GM12892 (cell line): Measurements from ENCODE around the gene KCNIP2.

Source experiments
- DNase-seq: peaks from one replicate; pipeline ENCODE4 v3.0.0; 2011; ENCODE audit not compliant: insufficient read length
- FAIRE-seq: peaks from 2 replicates; lab custom pipeline; 2011; peaks lifted over from hg19 to GRCh38; lab: Jason Lieb, UNC
- POLR2A ChIP-seq: IDR thresholded peaks from 2 replicates; pipeline ENCODE4 v1.6.1; 2011; ENCODE audit warnings: low read depth, low read length, control low read depth
- POLR2AphosphoS5 ChIP-seq: IDR thresholded peaks from 2 replicates; pipeline ENCODE4 v1.6.1; 2011; ENCODE audit warnings: low read depth, low read length, control low read depth
- TAF1 ChIP-seq: IDR thresholded peaks from 2 replicates; pipeline ENCODE4 v1.6.1; 2011; ENCODE audit warnings: low read depth, mild to moderate bottlenecking, control low read depth, low read length, borderline replicate concordance

Gene KCNIP2

GRCh38 chr10:101785801-101786200 lies 57.8 kb downstream of the KCNIP2 start:
- FAIRE-seq: no peak
- TF ChIP-seq POLR2A (no peak), TAF1 (no peak), POLR2AphosphoS5 (peak; percentile 32; the same call in 1 of the 2 replicates)
- no peak for DNase-seq

GRCh38 chr10:101784558-101784957 lies 59.0 kb downstream of the KCNIP2 start:
- 0 out of 2 replicates have a peak, but pooled peaks have one; percentile 52 for TF ChIP-seq POLR2A
- TF ChIP-seq TAF1: no peak
- DNase-seq (no peak), FAIRE-seq (no peak)

GRCh38 chr10:101783736-101784118 lies 59.9 kb downstream of the KCNIP2 start:
- DNase-seq (no peak), FAIRE-seq (peak; percentile 36)
- 0 out of 2 replicates have a peak, but pooled peaks have one; percentile 28 for TF ChIP-seq POLR2AphosphoS5
- no peak for TF ChIP-seq TAF1
- TF ChIP-seq POLR2A: no peak

- DNase-seq (peak; percentile 90), FAIRE-seq (peak; percentile 72)
- TF ChIP-seq POLR2A (no peak; the same call in none of the 2 replicates), POLR2AphosphoS5 (no peak), TAF1 (no peak)
These were observed 60.5 kb downstream of the KCNIP2 start, which contains the start of gene NPM3 for GRCh38 chr10:101782811-101783735. Gene NPM3 (minus strand): TSS chr10:101783446. CDS start chr10:101783390, 56 bp downstream.

GRCh38 chr10:101781984-101782810 lies 61.4 kb downstream of the KCNIP2 start:
- DNase-seq: no peak
- TF ChIP-seq POLR2A (no peak), POLR2AphosphoS5 (no peak), TAF1 (no peak)
- FAIRE-seq: no peak

- TF ChIP-seq POLR2AphosphoS5: no peak
- no peak for DNase-seq
- FAIRE-seq: no peak
These were observed 62.0 kb downstream of the KCNIP2 start for GRCh38 chr10:101781655-101781983.

- peak; percentile 80 for DNase-seq
- peak; percentile 82 for FAIRE-seq
- TF ChIP-seq TAF1: no peak
- TF ChIP-seq POLR2A: no peak
- no peak for TF ChIP-seq POLR2AphosphoS5
These were observed 62.6 kb downstream of the KCNIP2 start for GRCh38 chr10:101780818-101781654.

GRCh38 chr10:101780187-101780817 lies 63.3 kb downstream of the KCNIP2 start:
- TF ChIP-seq POLR2A (no peak), POLR2AphosphoS5 (no peak), TAF1 (no peak)
- FAIRE-seq: peak; percentile 67
- no peak for DNase-seq

- FAIRE-seq: peak; percentile 94
- peak; percentile 86 for DNase-seq
- TF ChIP-seq POLR2AphosphoS5: no peak
These were observed 63.9 kb downstream of the KCNIP2 start for GRCh38 chr10:101779544-101780186.

- FAIRE-seq (no peak), DNase-seq (no peak)
- no peak for TF ChIP-seq TAF1
- TF ChIP-seq POLR2A: no peak
- no peak for TF ChIP-seq POLR2AphosphoS5
These were observed 64.6 kb downstream of the KCNIP2 start for GRCh38 chr10:101778781-101779543.
